K562 (cell line): Measurements from ENCODE around the gene IRGQ. TPM values are rescaled to one million over a fixed set of nuclear protein-coding genes. Genes with fewer than 3 reads are reported as not detected.
A peak's percentile ranks its signal among the peaks of the same experiment; 100 is the strongest.

ENCODE experiments used
- AFF4 ChIP-seq: sonication (generic); formaldehyde crosslinking; IDR thresholded peaks from 2 replicates; pipeline ENCODE4 v1.8.0; 2023; ENCODE audit warnings: mild to moderate bottlenecking, missing genetic modification reagents
- DIDO1 ChIP-seq: fragments of 450-650 bp; IDR thresholded peaks from 2 replicates; pipeline ENCODE4 v1.6.1; 2016; ENCODE audit warnings: low read depth, missing biosample characterization, missing genetic modification characterization
- E2F6 ChIP-seq, 2 experiments: IDR thresholded peaks; 2 replicates each; pipeline ENCODE4 v1.6.1; 2011; ENCODE audit warnings: borderline replicate concordance in 1 of 2, control low read depth in 1 of 2, low read depth in 1 of 2, low read length in 1 of 2, mild to moderate bottlenecking in 1 of 2, mixed read lengths in 1 of 2, moderate library complexity in 1 of 2; ENCODE audit not compliant: insufficient read depth in 1 of 2, insufficient read length in 1 of 2, poor library complexity in 1 of 2, severe bottlenecking in 1 of 2; ENCODE audit errors: extremely low read depth in 1 of 2
- ESRRA ChIP-seq: fragments of 450-650 bp; IDR thresholded peaks from 2 replicates; pipeline ENCODE4 v1.6.1; 2014; ENCODE audit warnings: low read depth, mild to moderate bottlenecking, moderate library complexity, borderline replicate concordance
- GTF2A2 ChIP-seq: IDR thresholded peaks from 2 replicates; pipeline ENCODE4 v1.6.1; 2016; ENCODE audit warnings: mild to moderate bottlenecking, missing genetic modification characterization, missing compliant biosample characterization
- GTF2B ChIP-seq: IDR thresholded peaks from 2 replicates; pipeline ENCODE4 v1.6.1; 2011; ENCODE audit not compliant: insufficient read length; ENCODE audit errors: extremely low read depth
- LEF1 ChIP-seq: fragments of 450-650 bp; IDR thresholded peaks from 2 replicates; pipeline ENCODE4 v1.6.1; 2016; ENCODE audit warnings: mild to moderate bottlenecking
- NFE2L1 ChIP-seq: fragments of 450-650 bp; IDR thresholded peaks from 2 replicates; pipeline ENCODE4 v1.6.1; 2016; ENCODE audit warnings: missing genetic modification characterization, low read depth, mild to moderate bottlenecking, missing compliant biosample characterization, moderate library complexity, borderline replicate concordance
- NR2C1 ChIP-seq, 2 experiments: fragments of 450-650 bp; IDR thresholded peaks; 2 replicates each; pipeline ENCODE4 v1.6.1; 2017; ENCODE audit warnings: mild to moderate bottlenecking in 2 of 2, antibody characterized with exemption in 1 of 2, inconsistent platforms in 1 of 2, missing compliant biosample characterization in 1 of 2, missing genetic modification characterization in 1 of 2
- NR2C2 ChIP-seq, 2 experiments: fragments of 200-800 bp in 1 of 2; sonication (Bioruptor generic) in 1 of 2; sonication (generic) in 1 of 2; formaldehyde crosslinking in 1 of 2; IDR thresholded peaks; 2 replicates each; pipeline versions ENCODE4 v1.6.1 to v1.8.0; 2016 to 2022; ENCODE audit warnings: mild to moderate bottlenecking in 1 of 2, missing compliant biosample characterization in 1 of 2, missing genetic modification characterization in 1 of 2, missing genetic modification reagents in 1 of 2
- POLR2G ChIP-seq: fragments of 200-400 bp; formaldehyde crosslinking; IDR thresholded peaks from 2 replicates; pipeline ENCODE4 v1.6.1; 2017; ENCODE audit warnings: low read depth, mild to moderate bottlenecking, antibody characterized with exemption, low read length, moderate library complexity
- PREB ChIP-seq: sonication (generic); formaldehyde crosslinking; IDR thresholded peaks from 2 replicates; pipeline ENCODE4 v1.8.1; 2023; ENCODE audit warnings: mild to moderate bottlenecking, missing genetic modification reagents
- RFX1 ChIP-seq: fragments of 450-650 bp; IDR thresholded peaks from 2 replicates; pipeline ENCODE4 v1.6.1; 2016; ENCODE audit warnings: mild to moderate bottlenecking, moderate library complexity
- U2AF1 ChIP-seq: fragments of 200-400 bp; formaldehyde crosslinking; optimal IDR thresholded peaks from 2 replicates; pipeline ENCODE3; 2017; ENCODE audit warnings: mild to moderate bottlenecking, low read depth, low read length, moderate library complexity
- ZBTB1 ChIP-seq: sonication (generic); formaldehyde crosslinking; IDR thresholded peaks from 2 replicates; pipeline ENCODE4 v1.8.1; 2023; ENCODE audit warnings: missing genetic modification reagents, low read depth, mild to moderate bottlenecking, borderline replicate concordance
- ZFPM2 ChIP-seq: fragments of 250-450 bp; sonication (Bioruptor Pico); IDR thresholded peaks from 2 replicates; pipeline ENCODE4 v1.5.1; 2022; ENCODE audit warnings: mild to moderate bottlenecking
- ZNF133 ChIP-seq: fragments of 250-450 bp; sonication (Bioruptor Pico); IDR thresholded peaks from 2 replicates; pipeline ENCODE4 v1.4.0; 2020; ENCODE audit warnings: mild to moderate bottlenecking
- ZNF174 ChIP-seq: fragments of 250-450 bp; sonication (Bioruptor Pico); IDR thresholded peaks from 2 replicates; pipeline ENCODE4 v1.4.0; 2020; ENCODE audit warnings: mild to moderate bottlenecking
- ZNF224 ChIP-seq: sonication (generic); formaldehyde crosslinking; IDR thresholded peaks from 2 replicates; pipeline ENCODE4 v1.8.0; 2022; ENCODE audit warnings: mild to moderate bottlenecking, missing genetic modification reagents
- ZNF23 ChIP-seq: fragments of 250-450 bp; sonication (Bioruptor Pico); IDR thresholded peaks from 2 replicates; pipeline ENCODE4 v1.4.0; 2020; ENCODE audit warnings: mild to moderate bottlenecking
- ZNF785 ChIP-seq: fragments of 250-450 bp; sonication (Bioruptor Pico); IDR thresholded peaks from 2 replicates; pipeline ENCODE4 v1.4.0; 2020; ENCODE audit warnings: mild to moderate bottlenecking
- polyA plus RNA-seq, 8 experiments: library from polyadenylated mRNA; depleted of rRNA in 4 of 8; stranded (reverse) in 5 of 8; unstranded in 3 of 8; fragments of >200 nt; fragmentation: Nextera tagmentation in 2 of 8; fragmentation: Illumina TruSeq in 1 of 8; extraction: Ambion mirVana in 2 of 8; extraction: Trizol in 1 of 8; gene quantifications; 2 replicates each; pipeline versions ENCODE4 v1.2.1 to v1.2.3, GENCODE V29; 2011 to 2014; ENCODE audit warnings: inconsistent platforms in 1 of 8, missing spikeins in 1 of 8
- total RNA-seq, 7 experiments: library from RNA; depleted of rRNA in 6 of 7; stranded (reverse); fragments of >200 nt in 6 of 7; fragmentation: Illumina TruSeq in 2 of 7; extraction: Trizol in 2 of 7; gene quantifications; 2 replicates each; pipeline versions ENCODE4 v1.2.1 to v1.2.3, GENCODE V29; 2011 to 2021; ENCODE audit warnings: low replicate concordance in 1 of 7

The IRGQ gene
- total and polyA plus RNA-seq, 9 of the 15 experiments (the other 6 are each of a cell fraction or from before 2014, with no cell fraction given): 3.5 to 19.2 (median 7.9) TPM

GRCh38 chr19:43596842-43597461 is 1.0 kb upstream of the IRGQ start (continued):
- no peak for TF ChIP-seq E2F6 (IDR thresholded peaks at IDR 0.05; ENCODE audit: borderline replicate concordance in 1 of 2, extremely low read depth in 1 of 2, insufficient read depth in 1 of 2, insufficient read length in 1 of 2, low read depth in 1 of 2, low read length in 1 of 2, poor library complexity in 1 of 2, severe bottlenecking in 1 of 2)
- no peak for TF ChIP-seq U2AF1
- no peak; the same call in 1 of the 2 replicates for TF ChIP-seq LEF1
- TF ChIP-seq ZNF174 (CRISPR knock-in tag): no peak
- peak; percentile 83 for TF ChIP-seq NR2C1 (IDR thresholded peaks at IDR 0.05)
- peak; percentile 70; the same call in 1 of the 2 replicates for TF ChIP-seq NR2C1 (tag; IDR thresholded peaks at IDR 0.05)
- TF ChIP-seq ZNF224: no peak
- no peak for TF ChIP-seq POLR2G
- TF ChIP-seq DIDO1 (tag): no peak
- peak; percentile 18; the same call in 1 of the 2 replicates for TF ChIP-seq NR2C2 (CRISPR knock-in tag; IDR thresholded peaks at IDR 0.05)
- peak; percentile 94 for TF ChIP-seq NR2C2 (tag; IDR thresholded peaks at IDR 0.05)
- no peak for TF ChIP-seq AFF4 (CRISPR knock-in tag)
- no peak for TF ChIP-seq RFX1
- TF ChIP-seq NFE2L1 (tag): no peak
- TF ChIP-seq ZNF133: no peak
- TF ChIP-seq ZNF23 (CRISPR knock-in tag): no peak
- TF ChIP-seq GTF2B: no peak
- peak; percentile 8; the same call in 1 of the 2 replicates for TF ChIP-seq ESRRA
- TF ChIP-seq GTF2A2 (tag): no peak
- no peak for TF ChIP-seq ZFPM2
- TF ChIP-seq ZBTB1 (CRISPR knock-in tag): no peak
- no peak for TF ChIP-seq PREB (CRISPR knock-in tag)
- TF ChIP-seq ZNF785 (CRISPR knock-in tag): no peak
